SKM-1 treated with dmso at 0.1 percent for 144 hours (cell line): ENCODE results near the gene ITPR1.

Experiments
- DNase-seq: peaks from one replicate; lab custom pipeline; 2025; ENCODE audit not compliant: unreplicated experiment; lab: John Stamatoyannopoulos, UW

Gene ITPR1

GRCh38 chr3:4529876-4530588 is 36.9 kb downstream of the ITPR1 start:
- DNase-seq = peak; percentile 32

- no peak for DNase-seq
These were observed 38.4 kb downstream of the ITPR1 start for GRCh38 chr3:4531478-4532025.

- DNase-seq = no peak
These were observed 39.5 kb downstream of the ITPR1 start for GRCh38 chr3:4532535-4533112.

GRCh38 chr3:4533489-4534443 is 40.6 kb downstream of the ITPR1 start:
- DNase-seq = peak; percentile 35

GRCh38 chr3:4534906-4535305 is 41.8 kb downstream of the ITPR1 start:
- no peak for DNase-seq

- DNase-seq = no peak
These were observed 43.1 kb downstream of the ITPR1 start for GRCh38 chr3:4536260-4536659.

- DNase-seq = no peak
These were observed 47.1 kb downstream of the ITPR1 start for GRCh38 chr3:4540267-4540666.

GRCh38 chr3:4543110-4543509 is 50.0 kb downstream of the ITPR1 start:
- DNase-seq = no peak

- DNase-seq = no peak
These were observed 53.4 kb downstream of the ITPR1 start for GRCh38 chr3:4546346-4547178.

GRCh38 chr3:4547799-4548198 is 54.7 kb downstream of the ITPR1 start:
- no peak for DNase-seq

GRCh38 chr3:4548356-4548755 is 55.2 kb downstream of the ITPR1 start:
- no peak for DNase-seq

GRCh38 chr3:4548780-4549179 is 55.6 kb downstream of the ITPR1 start:
- no peak for DNase-seq

- DNase-seq = no peak
These were observed 56.7 kb downstream of the ITPR1 start for GRCh38 chr3:4549896-4550295.

- DNase-seq = no peak
These were observed 58.0 kb downstream of the ITPR1 start for GRCh38 chr3:4551051-4551711.

GRCh38 chr3:4551794-4552442 is 58.8 kb downstream of the ITPR1 start:
- no peak for DNase-seq

GRCh38 chr3:4552811-4553210 is 59.7 kb downstream of the ITPR1 start:
- no peak for DNase-seq

GRCh38 chr3:4561661-4562060 is 68.5 kb downstream of the ITPR1 start:
- no peak for DNase-seq

- no peak for DNase-seq
These were observed 69.4 kb downstream of the ITPR1 start for GRCh38 chr3:4562595-4562994.

GRCh38 chr3:4564270-4564669 is 71.1 kb downstream of the ITPR1 start:
- no peak for DNase-seq
